NT2/D1 (cell line): ENCODE results near the gene OR5W2.

Source experiments
- DNase-seq: peaks from one replicate; pipeline ENCODE4 v3.0.0-alpha.2; 2011; ENCODE audit warnings: low read depth, low spot score
- H3K27me3 ChIP-seq: 2 replicates; pipeline ENCODE4 v1.6.0; 2011; ENCODE audit warnings: mild to moderate bottlenecking; ENCODE audit not compliant: insufficient read length, insufficient read depth
- H3K36me3 ChIP-seq: 2 replicates; pipeline ENCODE4 v1.6.1; 2011; ENCODE audit warnings: mild to moderate bottlenecking, low read length, mixed read lengths; ENCODE audit not compliant: insufficient read depth, insufficient read length
- H3K4me1 ChIP-seq: 2 replicates; pipeline ENCODE4 v1.5.1; 2011; ENCODE audit not compliant: insufficient read depth, insufficient read length
- H3K4me3 ChIP-seq: 2 replicates; pipeline ENCODE4 v1.5.1; 2011; ENCODE audit warnings: low read depth; ENCODE audit not compliant: insufficient read length
- H3K9ac ChIP-seq: 2 replicates; pipeline ENCODE4 v1.6.0; 2011; ENCODE audit warnings: low read depth; ENCODE audit not compliant: insufficient read length
- H3K9me3 ChIP-seq: 2 replicates; pipeline ENCODE4 v1.5.1; 2011; ENCODE audit warnings: mild to moderate bottlenecking, low read length; ENCODE audit not compliant: insufficient read depth
- SUZ12 ChIP-seq: IDR thresholded peaks from 2 replicates; pipeline ENCODE4 v1.6.1; 2011; ENCODE audit not compliant: insufficient read length, insufficient read depth; ENCODE audit errors: extremely low read depth
- YY1 ChIP-seq: IDR thresholded peaks from 2 replicates; pipeline ENCODE4 v1.6.1; 2011; ENCODE audit not compliant: insufficient read length, insufficient read depth
- ZNF274 ChIP-seq: IDR thresholded peaks from 2 replicates; pipeline ENCODE4 v1.6.1; 2011; ENCODE audit warnings: mild to moderate bottlenecking, low read depth, low read length

Gene OR5W2

GRCh38 chr11:55914482-55914881 lies at the start of gene OR5W2:
OR5W2 (minus strand) TSS chr11:55914582; CDS start chr11:55914582, 0 bp downstream.
- no peak for TF ChIP-seq ZNF274
- no peak for TF ChIP-seq YY1
- no peak for TF ChIP-seq SUZ12
- Histone ChIP-seq H3K4me1 (no peaks in the 10 kb centered on the region), H3K27me3 (no peaks in the 10 kb centered on the region), H3K36me3 (no peaks in the 10 kb centered on the region), H3K9ac (no peak within 1 kb of the TSS), H3K4me3 (no peak within 1 kb of the TSS), H3K9me3 (no peaks in the 10 kb centered on the region)
- DNase-seq = no peak

GRCh38 chr11:55956521-55956920 lies 42.1 kb upstream of the OR5W2 start:
- no peaks in the 10 kb centered on the region for H3K4me1 ChIP-seq
- no peak overlapping the region for H3K4me3 ChIP-seq
- no peaks in the 10 kb centered on the region for H3K36me3 ChIP-seq
- no peak for DNase-seq
- no peak for TF ChIP-seq SUZ12
- no peak for TF ChIP-seq ZNF274
- TF ChIP-seq YY1 = no peak
- no peaks in the 10 kb centered on the region for H3K27me3 ChIP-seq
- H3K9ac ChIP-seq = no peak overlapping the region
- no peaks in the 10 kb centered on the region for H3K9me3 ChIP-seq

GRCh38 chr11:55949330-55949729 lies 34.9 kb upstream of the OR5W2 start:
- no peaks in the 10 kb centered on the region for H3K27me3 ChIP-seq

GRCh38 chr11:55942785-55943392 lies 28.5 kb upstream of the OR5W2 start:
- no peak overlapping the region for H3K4me3 ChIP-seq
- no peaks in the 10 kb centered on the region for H3K36me3 ChIP-seq
- no peaks in the 10 kb centered on the region for H3K4me1 ChIP-seq
- DNase-seq = peak; percentile 57
- no peak overlapping the region for H3K9ac ChIP-seq
- no peak for TF ChIP-seq ZNF274
- TF ChIP-seq YY1 = no peak
- TF ChIP-seq SUZ12 = no peak
- H3K9me3 ChIP-seq = no peaks in the 10 kb centered on the region
- H3K27me3 ChIP-seq = no peaks in the 10 kb centered on the region

More at GRCh38 chr11:55949330-55949729, 34.9 kb upstream of the OR5W2 start:
- no peaks in the 10 kb centered on the region for H3K36me3 ChIP-seq
- DNase-seq = no peak
- H3K9ac ChIP-seq = no peak overlapping the region
- TF ChIP-seq ZNF274 (no peak), SUZ12 (no peak), YY1 (no peak)
- no peak overlapping the region for H3K4me3 ChIP-seq
- no peaks in the 10 kb centered on the region for H3K4me1 ChIP-seq
- H3K9me3 ChIP-seq = no peaks in the 10 kb centered on the region

GRCh38 chr11:55936300-55936699 lies 21.9 kb upstream of the OR5W2 start, which contains the start of gene OR5I1:
OR5I1 (minus strand) TSS chr11:55936400; CDS start chr11:55936400, 0 bp downstream.
- Histone ChIP-seq H3K27me3 (no peaks in the 10 kb centered on the region), H3K4me3 (no peak within 1 kb of the TSS), H3K9ac (no peak within 1 kb of the TSS), H3K9me3 (no peaks in the 10 kb centered on the region), H3K4me1 (no peaks in the 10 kb centered on the region), H3K36me3 (no peaks in the 10 kb centered on the region)
- no peak for TF ChIP-seq YY1
- TF ChIP-seq ZNF274 = no peak
- TF ChIP-seq SUZ12 = no peak
- no peak for DNase-seq

GRCh38 chr11:55920537-55920936 lies 6.2 kb upstream of the OR5W2 start:
- H3K4me1 ChIP-seq = no peaks in the 10 kb centered on the region
- 0 out of 2 replicates have a peak, but pooled peaks cover 5% of the 10 kb centered on the region for H3K9me3 ChIP-seq
- no peak overlapping the region for H3K4me3 ChIP-seq
- DNase-seq = no peak
- H3K9ac ChIP-seq = no peak overlapping the region
- TF ChIP-seq YY1 (no peak), ZNF274 (no peak), SUZ12 (no peak)
- no peaks in the 10 kb centered on the region for H3K36me3 ChIP-seq
- no peaks in the 10 kb centered on the region for H3K27me3 ChIP-seq

GRCh38 chr11:55902308-55902707 lies 12.1 kb downstream of the OR5W2 start:
- Histone ChIP-seq H3K36me3 (no peaks in the 10 kb centered on the region), H3K4me1 (no peaks in the 10 kb centered on the region), H3K27me3 (no peaks in the 10 kb centered on the region), H3K4me3 (no peak overlapping the region), H3K9ac (no peak overlapping the region), H3K9me3 (no peaks in the 10 kb centered on the region)
- no peak for TF ChIP-seq SUZ12
- TF ChIP-seq ZNF274 = no peak
- TF ChIP-seq YY1 = no peak
- no peak for DNase-seq
